Measurements from ENCODE around the gene TBC1D10A. TPM values are rescaled to one million over a fixed set of nuclear protein-coding genes. Genes with fewer than 3 reads are reported as not detected.

TBC1D10A gene
- total RNA-seq, 1 experiment from 2014 or later = 18.6 TPM

DNA sequence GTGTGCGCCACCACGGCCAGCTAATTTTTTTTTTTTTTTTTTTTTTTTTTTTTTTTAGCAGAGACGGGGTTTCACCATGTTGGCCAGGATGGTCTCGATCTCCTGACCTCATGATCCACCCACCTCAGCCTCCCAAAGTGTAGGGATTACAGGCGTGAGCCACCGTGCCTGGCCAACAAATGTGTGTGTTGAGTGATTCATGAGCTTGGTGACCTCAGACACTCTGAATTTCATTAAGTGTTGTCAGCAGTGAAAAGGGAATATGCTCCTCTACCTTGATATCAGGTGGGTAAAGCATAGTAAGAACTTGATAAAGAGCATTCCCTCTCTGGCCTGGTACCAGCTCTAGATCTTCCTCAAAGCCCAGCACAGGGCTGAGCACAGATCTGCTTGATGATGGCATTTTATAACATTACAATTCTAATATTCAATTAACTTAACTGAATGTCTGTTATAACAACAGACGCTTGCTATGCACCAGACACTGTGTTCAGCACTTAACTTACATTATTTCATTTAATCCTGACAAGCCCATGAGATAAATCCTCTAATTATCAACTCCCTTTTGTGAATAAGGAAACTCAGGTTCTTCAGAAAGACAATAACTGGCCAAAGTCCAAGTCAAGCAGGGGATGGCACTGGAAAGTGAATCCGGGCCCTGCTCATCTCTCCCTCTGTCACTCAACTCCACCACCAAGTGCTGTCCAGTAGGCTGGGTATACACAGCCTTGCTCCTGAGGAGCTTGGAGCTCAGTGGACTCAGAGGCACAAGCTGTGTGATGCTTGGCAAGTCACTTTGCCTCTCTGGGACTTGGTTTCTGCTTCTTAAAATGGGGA is 13.0 kb downstream of the TBC1D10A start:
- H3K79me2 ChIP-seq (ENCODE audit: insufficient read depth, low read length) = peaks cover 8% of the 10 kb centered on the region; the same call in 1 of the 2 replicates
- peaks cover 31 to 71% of the 10 kb centered on the region in 2 experiments for H3K4me1 ChIP-seq (ENCODE audit: control insufficient read depth in 1 of 2, insufficient read depth in 2 of 2, low read length in 2 of 2)
- TF ChIP-seq CBX3 (IDR thresholded peaks at IDR 0.05; ENCODE audit: low read depth) (0 out of 2 replicates have a peak, but pooled peaks have one; percentile 8), YY1 (IDR thresholded peaks at IDR 0.05; ENCODE audit: extremely low read depth, insufficient replicate concordance, low read depth, low read length) (no peak), TCF7L2 (IDR thresholded peaks at IDR 0.05; ENCODE audit: borderline replicate concordance, extremely low read depth, insufficient read depth, insufficient read length) (no peak)
- H2AFZ ChIP-seq (ENCODE audit: low read depth, low read length, poor library complexity, severe bottlenecking) = no peak overlapping the region
- ChIA-PET CTCF (interaction anchor here (0.7 to 1.4 kb wide), 2 partner anchors 15 to 26 kb away, joined by 3 read pairs; no protein-coding TSS in a partner anchor), RAD21 (ENCODE audit: low non-redundant PET in 1 of 2, low total read pairs in 2 of 2, uncharacterized antibody in 2 of 2, unreplicated experiment in 2 of 2) (no interaction called here), POLR2A (no interaction called here)
- intact Hi-C loops (cut with micrococcal nuclease) = no loop called here
- no peak for ATAC-seq
- no peak overlapping the region for H3K9ac ChIP-seq (ENCODE audit: low read length)
- H3K27ac ChIP-seq (ENCODE audit: low read depth, low read length) = no peak overlapping the region
- peak overlapping the region; percentile 3 for H3K4me2 ChIP-seq (ENCODE audit: low read length)
- H3K4me3 ChIP-seq (replicated peaks in 1 of 2; ENCODE audit: low read depth in 1 of 2, low read length in 2 of 2) = no peak overlapping the region
- no peaks in the 10 kb centered on the region for H3K9me3 ChIP-seq (ENCODE audit: control insufficient read depth in 1 of 2, insufficient read depth in 1 of 2, low read depth in 1 of 2, low read length in 2 of 2)
- H3K27me3 ChIP-seq (ENCODE audit: insufficient read depth, low read length) = no peaks in the 10 kb centered on the region
- no peaks in the 10 kb centered on the region for H4K20me1 ChIP-seq (ENCODE audit: insufficient read depth)
- H3K36me3 ChIP-seq (ENCODE audit: control insufficient read depth in 1 of 2, insufficient read depth in 2 of 2, low read length in 2 of 2) = no peaks in the 10 kb centered on the region
- no peak for DNase-seq (ENCODE audit: low read depth, low spot score)
- no peaks in the 10 kb centered on the region for H3K9me2 ChIP-seq (ENCODE audit: insufficient read depth)
- no TSS peak for BruUV-seq (replicated peaks)

DNA sequence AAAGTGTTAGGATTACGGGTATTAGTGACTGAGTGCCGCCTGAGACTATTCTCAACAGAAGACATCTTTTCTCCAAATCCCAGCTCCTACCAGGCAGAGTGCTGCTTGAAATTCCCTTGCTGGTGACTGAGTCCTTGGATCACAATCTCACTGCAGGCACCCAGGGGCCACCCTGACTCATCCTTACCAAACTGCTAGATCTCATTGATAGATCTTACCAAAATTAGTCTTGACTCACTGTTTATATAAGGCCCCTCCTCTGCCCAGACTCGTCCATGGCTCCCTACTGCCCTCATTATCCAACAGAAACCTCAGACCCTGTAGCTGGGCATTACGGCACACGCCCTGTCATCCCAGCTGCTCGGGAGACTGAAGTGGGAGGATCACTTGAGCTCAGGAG is 14.7 kb downstream of the TBC1D10A start:
- Histone ChIP-seq H3K4me3 (replicated peaks in 1 of 2; ENCODE audit: low read depth in 1 of 2, low read length in 2 of 2) (peak overlapping the region in 1 of 2 experiments; percentile 20; a peak in 2 of 4 replicates), H3K9me3 (ENCODE audit: control insufficient read depth in 1 of 2, insufficient read depth in 1 of 2, low read depth in 1 of 2, low read length in 2 of 2) (no peaks in the 10 kb centered on the region), H3K36me3 (ENCODE audit: control insufficient read depth in 1 of 2, insufficient read depth in 2 of 2, low read length in 2 of 2) (no peaks in the 10 kb centered on the region), H3K27ac (ENCODE audit: low read depth, low read length) (peak overlapping the region; percentile 19; the same call in 1 of the 2 replicates), H3K9ac (ENCODE audit: low read length) (peak overlapping the region; percentile 34; the same call in 1 of the 2 replicates), H3K4me2 (ENCODE audit: low read length) (peak overlapping the region; percentile 72), H2AFZ (ENCODE audit: low read depth, low read length, poor library complexity, severe bottlenecking) (no peak overlapping the region), H4K20me1 (ENCODE audit: insufficient read depth) (no peaks in the 10 kb centered on the region), H3K27me3 (ENCODE audit: insufficient read depth, low read length) (no peaks in the 10 kb centered on the region), H3K9me2 (ENCODE audit: insufficient read depth) (no peaks in the 10 kb centered on the region), H3K79me2 (ENCODE audit: insufficient read depth, low read length) (peaks cover 8% of the 10 kb centered on the region; the same call in 1 of the 2 replicates), H3K4me1 (ENCODE audit: control insufficient read depth in 1 of 2, insufficient read depth in 2 of 2, low read length in 2 of 2) (peaks cover 39 to 85% of the 10 kb centered on the region in 2 experiments)
- BruUV-seq (replicated peaks) = no TSS peak
- intact Hi-C loops (cut with micrococcal nuclease) = no loop called here
- RAD21 ChIA-PET (ENCODE audit: low non-redundant PET in 1 of 2, low total read pairs in 2 of 2, uncharacterized antibody in 2 of 2, unreplicated experiment in 2 of 2) = no interaction called here
- CTCF ChIA-PET = interaction anchor here (0.9 to 1.3 kb wide), 2 partner anchors 11 to 24 kb away, joined by 3 read pairs; no protein-coding TSS in a partner anchor
- peak; percentile 79 for TF ChIP-seq SP1 (IDR thresholded peaks at IDR 0.05; ENCODE audit: low read depth)
- TF ChIP-seq FOSL1 (IDR thresholded peaks at IDR 0.05; ENCODE audit: low read depth) = peak; percentile 69
- TF ChIP-seq SRF (IDR thresholded peaks at IDR 0.05; ENCODE audit: low read depth) = peak; percentile 47; the same call in 1 of the 2 replicates
- TF ChIP-seq EZH2 (IDR thresholded peaks at IDR 0.05) = no peak
- TF ChIP-seq CEBPB (IDR thresholded peaks at IDR 0.05; ENCODE audit: low read depth) = peak; percentile 25; the same call in 1 of the 2 replicates
- TF ChIP-seq JUND (IDR thresholded peaks at IDR 0.05) = peak; percentile 72
- peak; percentile 53; the same call in 1 of the 2 replicates for TF ChIP-seq SIN3A (IDR thresholded peaks at IDR 0.05; ENCODE audit: low read depth)
- TF ChIP-seq CBX3 (IDR thresholded peaks at IDR 0.05; ENCODE audit: low read depth) = peak; percentile 74
- TF ChIP-seq EZH2phosphoT487 (IDR thresholded peaks at IDR 0.05; ENCODE audit: borderline replicate concordance) = no peak
- TF ChIP-seq, protein P1, sequence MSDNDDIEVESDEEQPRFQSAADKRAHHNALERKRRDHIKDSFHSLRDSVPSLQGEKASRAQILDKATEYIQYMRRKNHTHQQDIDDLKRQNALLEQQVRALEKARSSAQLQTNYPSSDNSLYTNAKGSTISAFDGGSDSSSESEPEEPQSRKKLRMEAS (IDR thresholded peaks at IDR 0.05) = peak; percentile 66; the same call in 1 of the 2 replicates
- peak; percentile 51 for DNase-seq (ENCODE audit: low read depth, low spot score)
- POLR2A ChIA-PET = no interaction called here
- peak; percentile 84 for ATAC-seq

Data from HCT116 (cell line).